OCI-LY1 (cell line): ENCODE measurements around the gene MICAL2.

ENCODE experiments used
- EZH2 ChIP-seq: fragments of 200-600 bp; sonication (generic), shearing (Covaris generic); IDR thresholded peaks from 2 replicates; pipeline ENCODE4 v1.8.0; 2017; ENCODE audit warnings: borderline replicate concordance, mixed run types, mild to moderate bottlenecking, antibody characterized with exemption, low read length, moderate library complexity, mixed read lengths
- TF ChIP-seq, protein P1 (sequence below): fragments of 200-600 bp; sonication (generic), shearing (Covaris generic); IDR thresholded peaks from 2 replicates; pipeline ENCODE4 v1.5.1; 2017; ENCODE audit warnings: mild to moderate bottlenecking, antibody characterized with exemption, low read length, moderate library complexity, mixed read lengths

DNA sequence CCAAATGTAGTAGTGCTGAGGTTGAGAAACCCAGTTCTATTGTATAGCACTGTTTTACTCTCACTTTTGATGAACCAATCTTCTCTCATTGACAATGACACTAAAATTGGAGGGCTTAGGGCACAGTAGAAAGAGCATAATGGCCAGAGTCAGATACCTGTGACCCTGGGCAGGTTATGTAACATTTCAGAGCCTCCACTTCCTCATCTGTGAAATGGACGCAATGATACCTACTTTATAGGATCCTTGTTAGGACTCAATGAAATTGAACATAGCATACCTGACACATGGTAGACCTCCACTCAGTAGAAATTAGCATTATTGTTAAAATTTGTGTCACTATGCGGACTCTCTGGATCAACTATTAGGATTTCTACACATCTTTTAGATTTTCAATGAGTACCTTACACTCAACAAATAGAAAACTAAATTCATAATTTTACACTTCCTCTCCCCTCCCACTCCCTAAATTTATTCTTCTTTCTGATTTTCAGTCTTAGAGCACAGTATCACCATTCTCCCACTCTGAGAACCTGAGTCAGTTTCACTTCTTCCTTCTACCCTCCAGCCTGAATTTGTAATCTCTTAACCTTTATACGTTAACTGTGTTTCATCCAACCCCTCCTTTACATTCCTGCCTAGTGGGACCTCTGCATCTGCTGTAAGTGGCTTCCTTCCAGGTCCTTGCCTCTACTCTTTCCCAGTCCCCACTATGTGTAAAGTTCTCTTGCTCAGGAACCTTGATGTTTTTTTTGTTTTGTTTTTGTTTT is 78.3 kb downstream of the MICAL2 start:
- TF ChIP-seq, protein P1, sequence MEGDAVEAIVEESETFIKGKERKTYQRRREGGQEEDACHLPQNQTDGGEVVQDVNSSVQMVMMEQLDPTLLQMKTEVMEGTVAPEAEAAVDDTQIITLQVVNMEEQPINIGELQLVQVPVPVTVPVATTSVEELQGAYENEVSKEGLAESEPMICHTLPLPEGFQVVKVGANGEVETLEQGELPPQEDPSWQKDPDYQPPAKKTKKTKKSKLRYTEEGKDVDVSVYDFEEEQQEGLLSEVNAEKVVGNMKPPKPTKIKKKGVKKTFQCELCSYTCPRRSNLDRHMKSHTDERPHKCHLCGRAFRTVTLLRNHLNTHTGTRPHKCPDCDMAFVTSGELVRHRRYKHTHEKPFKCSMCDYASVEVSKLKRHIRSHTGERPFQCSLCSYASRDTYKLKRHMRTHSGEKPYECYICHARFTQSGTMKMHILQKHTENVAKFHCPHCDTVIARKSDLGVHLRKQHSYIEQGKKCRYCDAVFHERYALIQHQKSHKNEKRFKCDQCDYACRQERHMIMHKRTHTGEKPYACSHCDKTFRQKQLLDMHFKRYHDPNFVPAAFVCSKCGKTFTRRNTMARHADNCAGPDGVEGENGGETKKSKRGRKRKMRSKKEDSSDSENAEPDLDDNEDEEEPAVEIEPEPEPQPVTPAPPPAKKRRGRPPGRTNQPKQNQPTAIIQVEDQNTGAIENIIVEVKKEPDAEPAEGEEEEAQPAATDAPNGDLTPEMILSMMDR, result no peak
- TF ChIP-seq EZH2, result no peak
